HG02610 (cell line): ENCODE data around the gene PPP2R2B.

Experiments
- ATAC-seq: cut with Tn5 transposase; IDR thresholded peaks from one replicate; pipeline ENCODE4 v1.9.1; 2021; ENCODE audit warnings: mild to moderate bottlenecking, moderate library complexity; ENCODE audit not compliant: unreplicated experiment

Gene PPP2R2B

DNA sequence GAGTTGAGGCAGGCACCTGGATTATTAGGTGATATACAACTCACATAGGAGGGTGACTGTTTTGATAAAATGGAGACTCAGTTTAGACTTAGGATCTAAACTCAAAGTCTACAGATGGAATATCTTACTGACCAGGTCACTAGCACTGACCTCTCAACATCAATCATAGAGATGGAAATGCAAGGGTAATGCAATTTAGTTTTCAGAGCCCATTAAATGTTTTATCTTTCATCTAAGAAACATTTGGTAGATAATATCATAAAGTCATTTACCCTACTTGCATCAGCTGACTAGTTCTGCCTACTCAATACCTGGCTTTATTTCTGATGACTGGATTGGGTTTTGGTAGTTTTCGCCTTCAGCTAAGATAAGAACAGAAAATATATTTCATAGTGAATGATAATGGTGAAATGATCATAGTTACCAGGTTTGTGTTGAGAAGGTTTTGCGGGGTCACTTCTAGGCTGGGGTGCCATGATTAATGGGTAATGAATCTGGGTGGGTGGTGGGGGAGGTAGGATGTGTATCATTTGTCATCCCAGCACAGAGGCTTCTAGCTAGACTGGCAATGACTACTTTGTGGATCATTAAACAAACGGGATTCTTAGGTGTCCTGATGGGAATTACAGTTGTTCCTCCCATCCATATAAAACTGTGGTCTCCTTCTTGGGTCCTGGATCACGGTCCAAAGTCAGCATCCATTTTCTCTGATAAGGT, 173.4 kb downstream of the PPP2R2B start:
- ATAC-seq = no peak

DNA sequence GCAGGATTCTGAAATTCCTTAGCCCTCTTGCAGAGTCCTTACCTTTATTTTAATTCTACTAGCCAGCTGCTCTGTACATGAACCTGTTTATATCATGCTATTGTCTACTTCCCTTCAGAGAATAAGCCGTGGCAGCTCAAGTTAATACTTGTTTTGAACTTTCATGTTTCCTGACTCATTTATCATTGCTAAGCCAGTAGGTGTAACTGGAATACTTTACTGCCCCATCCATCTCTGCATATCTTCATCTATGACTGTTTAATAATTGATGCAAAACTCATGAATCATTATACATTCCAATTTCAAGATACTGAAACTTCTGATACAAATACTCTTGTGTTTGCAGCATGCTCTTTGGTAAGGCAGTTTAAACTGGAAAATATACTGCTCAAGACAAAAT, 174.7 kb downstream of the PPP2R2B start:
- no peak for ATAC-seq

DNA sequence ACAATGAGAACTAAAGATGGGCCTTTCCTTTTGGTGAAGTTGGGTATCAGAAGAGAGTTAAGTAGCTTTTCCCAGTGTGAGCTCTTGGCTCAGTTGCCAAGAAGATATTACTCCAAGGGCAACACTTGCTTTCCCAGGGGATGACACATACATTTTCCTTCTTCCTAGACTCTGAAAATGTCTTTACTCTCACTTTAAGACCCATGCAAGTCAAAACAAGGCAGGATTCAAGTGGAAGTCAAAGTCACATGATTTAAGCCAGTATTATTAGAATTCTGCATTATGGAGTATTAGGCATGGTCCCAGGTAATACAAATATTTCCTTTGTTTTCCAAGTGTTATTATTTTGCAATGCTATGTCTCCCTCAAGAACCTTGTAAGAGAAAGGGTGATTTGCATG, 175.1 kb downstream of the PPP2R2B start:
- no peak for ATAC-seq

DNA sequence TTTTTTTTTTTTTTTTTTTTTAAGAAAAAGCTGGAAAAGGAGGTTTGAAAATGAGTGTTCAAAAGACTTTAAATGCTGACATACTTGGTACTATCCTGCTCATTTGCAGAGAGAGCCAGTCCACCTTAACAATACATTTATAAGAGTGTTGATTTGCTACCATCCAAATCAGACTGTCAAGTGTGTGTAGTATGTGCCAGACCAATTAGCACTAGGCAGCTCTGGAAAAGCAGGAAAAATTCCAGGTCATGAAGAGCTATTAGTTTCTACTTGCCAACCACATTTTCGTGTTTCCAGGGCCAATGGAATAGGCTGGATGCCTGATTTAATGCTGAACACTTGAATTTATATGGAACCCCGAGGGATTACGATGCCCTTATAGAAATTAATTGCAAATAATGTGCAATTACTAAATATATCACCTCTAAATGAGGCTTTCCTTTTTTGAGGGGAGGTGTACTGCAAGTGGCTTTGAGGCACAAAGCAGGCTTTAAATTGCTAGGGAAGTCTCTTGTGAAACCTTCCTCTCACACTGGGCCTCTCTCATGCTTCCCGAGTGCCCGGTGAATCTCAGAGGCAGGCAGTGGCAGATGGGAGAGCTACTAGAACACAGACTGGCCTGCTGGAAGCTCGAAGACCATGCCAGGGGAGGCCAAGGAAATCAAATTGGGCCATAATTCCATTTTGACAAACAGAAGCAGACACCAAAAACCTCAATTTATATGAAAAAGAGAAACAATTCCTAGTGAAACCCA, 178.7 kb downstream of the PPP2R2B start:
- ATAC-seq = no peak

DNA sequence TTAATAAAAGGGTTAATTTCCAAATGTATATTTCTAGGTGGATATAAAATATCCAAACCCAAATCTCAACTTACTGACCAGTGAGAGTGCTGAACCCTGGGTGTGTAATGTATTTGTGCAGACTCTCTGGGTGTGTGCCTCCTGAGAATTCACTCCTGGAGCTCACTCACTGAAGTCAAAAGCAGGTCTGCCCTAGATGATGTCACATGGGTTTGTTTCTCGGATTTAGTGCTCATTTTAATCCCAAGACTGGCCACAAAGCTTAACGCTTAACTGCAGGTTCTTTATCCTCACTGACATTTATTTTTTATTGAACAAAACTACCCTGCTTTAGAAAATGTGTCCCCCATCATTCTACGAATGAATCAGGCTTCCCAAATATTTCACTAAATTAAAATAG, 179.4 kb downstream of the PPP2R2B start:
- ATAC-seq = no peak

DNA sequence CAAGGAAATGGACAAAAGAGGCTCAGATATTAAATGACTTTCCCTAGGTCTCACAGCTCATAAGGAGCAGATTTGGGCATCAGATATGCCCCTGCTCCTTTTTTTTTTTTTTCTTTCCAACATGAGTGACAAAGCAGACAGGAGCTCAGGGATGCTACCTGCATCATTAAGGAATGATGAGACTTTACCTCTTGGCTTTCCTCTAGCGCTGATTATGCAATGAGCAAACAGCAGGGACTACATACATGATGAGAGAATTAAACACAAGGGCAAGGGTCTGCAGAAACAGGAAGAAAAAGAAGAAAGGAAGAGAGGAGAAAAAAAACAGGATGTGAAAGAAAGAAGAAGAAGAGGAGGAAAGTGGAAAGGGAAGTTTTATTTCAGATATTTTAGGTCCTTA, 179.9 kb downstream of the PPP2R2B start:
- no peak for ATAC-seq

DNA sequence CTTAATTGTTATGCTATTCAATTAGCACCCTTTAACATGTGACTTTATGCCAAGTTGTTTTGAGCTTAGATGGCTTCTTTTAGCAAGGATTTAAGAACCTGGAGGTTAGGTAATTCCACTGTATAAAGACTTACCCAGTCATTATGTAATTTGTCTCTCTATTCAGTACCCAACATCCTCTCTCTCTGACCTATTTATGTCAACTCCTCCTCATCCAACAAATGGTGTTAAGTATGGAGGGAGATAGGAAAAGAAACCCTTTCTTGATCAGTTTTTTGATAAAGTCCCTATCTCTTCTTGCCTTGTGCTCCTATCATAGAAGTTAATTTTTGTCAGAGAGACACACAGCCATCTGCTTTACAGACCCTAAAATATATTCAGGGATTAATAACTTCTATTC, 181.3 kb downstream of the PPP2R2B start:
- no peak for ATAC-seq

DNA sequence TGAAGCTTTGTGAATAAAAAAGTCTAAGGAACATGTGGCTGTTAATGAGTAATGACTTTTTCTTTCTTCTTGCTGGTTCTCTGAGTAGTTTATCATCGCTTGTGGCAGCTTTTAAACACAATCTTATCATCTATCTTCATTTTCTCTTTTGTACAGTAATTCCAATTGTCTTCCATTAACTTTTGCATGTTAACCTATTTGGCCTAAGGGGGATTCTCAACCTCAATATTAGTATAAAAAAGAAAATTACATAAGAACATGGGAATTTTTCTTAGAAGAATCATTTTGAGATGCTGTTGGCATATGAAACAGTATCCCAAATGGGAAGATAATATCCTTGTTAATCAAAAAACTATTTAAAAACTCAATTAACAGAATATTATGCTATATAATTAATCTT, 182.9 kb downstream of the PPP2R2B start:
- no peak for ATAC-seq

DNA sequence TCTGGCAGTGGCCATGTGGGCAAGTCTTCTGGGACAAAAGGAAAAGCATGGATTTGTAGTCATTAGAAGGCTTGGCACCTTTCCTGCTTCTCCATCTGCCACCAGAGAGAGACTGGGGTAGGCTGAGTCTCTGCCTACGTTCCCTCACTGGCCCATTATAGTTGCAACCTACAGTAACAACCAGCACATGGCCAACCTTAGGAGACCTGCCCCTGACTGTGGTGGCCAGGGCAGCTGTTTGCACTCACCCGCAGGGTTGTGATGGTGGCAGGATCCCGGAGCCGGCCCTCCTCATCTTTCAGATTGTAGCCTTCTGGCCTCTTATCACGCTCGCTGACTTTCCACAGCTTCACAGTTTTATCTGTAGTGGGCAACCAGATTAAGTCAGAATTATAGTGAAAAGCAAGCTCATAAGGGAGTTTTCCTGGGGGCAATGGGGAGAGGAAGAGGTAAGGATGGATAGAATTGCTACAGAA, 187.6 kb downstream of the PPP2R2B start:
- no peak for ATAC-seq

DNA sequence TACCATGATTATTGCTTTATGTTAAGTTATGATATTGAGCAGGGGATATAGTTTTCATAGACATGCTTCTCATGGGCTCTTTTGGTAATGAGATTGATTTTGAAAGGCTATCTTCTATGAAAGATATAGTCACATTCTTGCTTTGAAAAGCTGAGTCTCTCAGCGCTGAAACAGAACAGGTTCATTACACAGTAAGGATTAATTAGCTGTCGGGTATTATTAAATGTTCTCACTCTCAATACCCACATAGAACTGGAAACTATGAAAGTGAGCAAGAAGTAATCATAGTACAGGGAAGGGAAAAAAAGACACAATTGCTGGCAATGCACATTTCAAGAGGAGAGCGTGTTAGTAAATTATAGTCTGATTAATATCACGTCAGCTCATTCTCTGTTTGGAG, 190.9 kb downstream of the PPP2R2B start:
- no peak for ATAC-seq

DNA sequence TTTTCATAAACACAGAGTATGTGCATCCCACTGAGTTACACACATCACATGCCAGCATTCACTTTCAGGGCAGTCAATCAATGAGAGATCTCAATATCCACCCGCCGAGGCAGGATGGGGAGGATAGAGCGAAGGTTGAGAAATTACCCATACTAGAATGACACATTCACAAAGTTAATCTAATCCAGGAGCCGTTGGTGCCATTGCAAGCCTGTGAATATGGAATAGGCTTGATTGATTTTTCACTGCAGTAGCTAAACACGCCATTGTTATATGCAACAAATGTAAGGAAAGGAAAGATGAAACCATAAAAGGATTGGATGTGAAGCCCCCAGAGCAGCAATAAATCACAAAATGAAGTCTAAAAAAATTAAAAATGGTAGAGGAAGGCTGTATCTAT, 194.7 kb downstream of the PPP2R2B start:
- ATAC-seq = no peak

DNA sequence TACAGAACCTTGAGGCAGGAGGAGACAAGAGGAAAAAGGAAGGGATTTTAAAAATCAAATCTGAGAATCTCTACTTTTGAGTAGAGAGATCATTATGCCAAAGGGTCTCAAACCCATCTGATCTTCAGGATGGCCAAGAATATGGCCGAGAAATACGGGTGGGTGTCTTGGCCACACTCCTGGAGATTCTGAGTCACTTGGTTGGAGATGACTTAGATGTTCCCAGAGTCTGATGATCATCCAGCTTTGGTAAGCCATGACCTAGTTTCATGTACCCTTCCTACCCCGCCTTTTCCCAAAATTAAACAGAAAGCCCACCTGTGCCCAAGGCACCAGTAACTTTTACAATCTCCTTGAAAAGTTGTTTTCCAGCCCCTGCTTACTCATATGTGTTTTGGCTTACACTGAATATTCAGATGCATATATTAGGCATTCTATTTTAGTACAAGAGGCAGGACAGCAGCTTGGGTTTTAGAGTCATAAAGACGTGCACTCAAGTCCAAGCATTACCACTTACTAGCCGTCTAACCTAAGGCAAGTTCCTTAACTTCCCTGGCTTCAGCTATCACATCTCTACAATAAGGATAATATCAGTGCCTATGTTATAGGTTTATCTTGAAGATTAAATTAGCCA, 195.5 kb downstream of the PPP2R2B start:
- ATAC-seq = no peak

DNA sequence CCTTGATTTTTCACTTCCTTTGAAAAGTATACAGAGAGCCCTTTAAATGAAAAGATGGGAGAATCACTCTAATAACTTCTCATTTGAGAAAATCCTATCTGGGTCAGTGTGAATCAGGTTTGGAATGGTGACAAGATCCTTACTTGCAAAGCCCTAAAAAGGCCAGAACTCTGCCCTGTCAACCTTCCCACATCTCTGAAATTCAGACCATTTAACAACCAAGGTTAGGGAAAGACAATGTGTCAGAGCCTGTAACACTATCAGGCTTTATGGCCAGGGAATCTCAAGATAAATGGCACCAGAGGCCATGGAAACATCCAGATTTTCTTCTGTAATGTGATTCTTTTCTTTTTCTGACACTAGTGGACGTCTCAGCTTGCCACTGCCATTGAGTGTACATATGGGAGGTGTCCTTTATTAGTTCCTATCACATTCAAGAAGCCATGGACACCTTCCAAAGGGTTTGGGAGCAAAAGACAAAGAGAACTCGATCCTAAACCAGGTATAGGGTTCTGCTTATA, 196.9 kb downstream of the PPP2R2B start:
- ATAC-seq = no peak

DNA sequence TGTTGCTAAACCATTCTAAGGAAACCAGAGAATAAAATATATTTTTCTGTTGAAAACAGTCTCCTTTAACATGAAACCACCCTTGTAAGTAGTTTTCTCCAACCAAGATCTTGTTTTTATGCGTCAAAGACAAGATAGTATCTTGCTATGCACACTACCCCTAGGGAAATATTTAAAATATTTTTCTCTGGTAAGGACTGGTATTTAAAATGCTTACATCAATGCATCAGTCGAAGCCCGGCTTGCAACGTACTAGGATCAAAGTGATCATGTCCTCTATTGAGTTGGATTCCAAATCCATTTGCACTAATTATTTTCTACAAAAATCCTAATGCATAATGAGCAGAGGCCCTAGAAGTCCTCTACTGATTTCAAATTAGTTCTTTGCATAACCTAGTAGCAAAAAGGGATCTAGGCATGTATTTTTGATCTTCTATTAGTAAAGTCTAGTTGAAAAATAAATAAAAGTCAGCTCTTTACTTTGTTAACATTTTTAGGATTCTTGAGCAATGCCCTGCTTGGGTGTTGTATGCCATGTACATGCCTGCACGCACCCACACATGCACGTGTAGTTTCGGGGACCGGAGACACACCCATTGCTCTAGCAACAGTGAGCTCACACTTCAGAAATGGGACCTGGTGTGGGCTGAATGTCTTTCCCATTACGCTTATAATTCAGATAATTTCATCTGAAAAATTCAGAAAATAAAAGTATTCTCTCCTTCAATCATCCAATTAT, 197.5 kb downstream of the PPP2R2B start:
- no peak for ATAC-seq

DNA sequence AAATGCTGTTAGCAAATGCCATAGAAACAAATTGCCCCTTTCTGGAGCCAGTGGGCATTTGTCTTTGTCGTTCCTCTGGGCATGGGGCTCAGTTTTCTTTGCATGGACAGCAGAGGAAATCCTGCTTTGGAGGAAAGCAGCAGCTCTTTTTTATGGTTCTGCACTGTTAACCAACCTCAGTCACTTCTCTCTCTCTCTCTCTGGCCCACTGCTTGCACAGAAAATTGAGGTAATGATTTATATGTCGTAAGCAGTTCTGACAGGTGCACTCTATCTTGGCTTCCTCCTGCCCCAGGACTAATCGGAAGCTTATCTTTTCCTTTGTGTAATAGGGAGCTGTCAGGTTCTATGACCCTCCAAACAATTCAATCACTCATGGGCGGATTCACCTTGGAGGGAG, 202.9 kb downstream of the PPP2R2B start:
- ATAC-seq = no peak

DNA sequence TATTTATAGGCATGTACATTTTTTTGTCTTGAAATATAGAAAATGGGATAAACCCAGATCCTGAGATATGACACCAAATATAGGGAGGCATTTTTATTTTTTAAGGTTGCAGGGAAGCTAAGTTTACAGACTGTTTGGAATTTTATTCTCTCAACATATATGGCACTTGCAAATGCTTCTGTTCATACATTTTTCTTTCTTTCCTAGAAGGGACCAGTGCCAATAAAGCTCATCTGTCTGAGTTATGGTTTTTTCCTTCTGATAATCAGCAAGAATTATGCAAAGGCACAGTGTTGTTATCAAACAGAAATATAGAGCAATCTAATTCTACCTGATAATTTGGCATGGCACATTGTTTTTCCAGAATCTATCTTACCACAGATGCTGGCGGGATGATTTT, 205.7 kb downstream of the PPP2R2B start:
- no peak for ATAC-seq

DNA sequence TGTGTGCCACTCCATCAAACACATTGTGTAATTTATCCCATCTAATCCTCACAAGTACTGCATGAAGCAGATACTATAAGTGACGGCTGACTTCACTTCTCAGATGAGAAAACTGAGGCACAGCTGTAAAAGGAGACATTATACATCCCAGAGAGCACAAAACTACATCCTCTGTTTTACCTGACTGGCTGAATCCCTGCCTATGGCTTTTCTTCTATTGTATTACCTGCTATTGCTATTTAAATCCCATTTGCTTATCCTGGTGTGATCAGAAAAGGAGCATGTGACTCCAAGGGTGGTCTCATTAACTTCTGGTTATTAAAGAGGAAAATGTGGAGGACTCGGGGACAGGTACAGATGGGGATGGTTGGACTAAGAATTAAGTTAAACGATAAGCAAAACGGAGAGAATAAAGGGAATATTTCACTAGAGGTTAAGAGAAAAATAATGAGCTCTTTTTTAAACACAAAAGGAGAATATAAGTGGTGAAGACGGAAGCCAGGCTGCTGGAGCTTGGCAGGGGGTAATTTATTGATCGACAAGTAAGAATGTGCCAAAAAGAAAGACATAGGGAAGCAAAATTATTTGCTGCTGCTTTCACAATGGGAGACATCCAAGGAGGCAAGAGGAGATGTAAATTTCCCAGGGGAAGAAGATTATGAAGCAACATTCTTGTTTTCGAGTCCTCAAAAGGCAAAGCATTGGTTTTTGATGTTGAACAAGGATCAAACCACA, 206.8 kb downstream of the PPP2R2B start:
- no peak for ATAC-seq

DNA sequence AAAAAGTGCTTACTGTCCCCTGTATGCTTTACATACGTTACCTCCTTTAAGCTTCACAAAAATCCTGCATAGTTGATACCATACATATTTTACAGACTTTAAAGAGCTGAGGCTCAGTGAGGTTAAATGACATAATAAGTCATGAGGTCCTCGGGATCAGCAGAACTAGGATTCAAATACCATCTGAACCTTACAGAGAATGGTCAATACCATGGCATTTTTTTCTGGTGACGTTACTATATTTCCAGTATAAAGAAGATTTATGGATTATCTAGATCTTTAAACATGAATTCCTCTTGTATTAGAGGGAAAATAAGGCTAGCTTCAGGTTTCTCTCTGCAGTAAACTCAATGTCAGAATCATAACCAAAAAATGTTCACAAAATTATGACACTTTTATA, 208.9 kb downstream of the PPP2R2B start:
- ATAC-seq = no peak

DNA sequence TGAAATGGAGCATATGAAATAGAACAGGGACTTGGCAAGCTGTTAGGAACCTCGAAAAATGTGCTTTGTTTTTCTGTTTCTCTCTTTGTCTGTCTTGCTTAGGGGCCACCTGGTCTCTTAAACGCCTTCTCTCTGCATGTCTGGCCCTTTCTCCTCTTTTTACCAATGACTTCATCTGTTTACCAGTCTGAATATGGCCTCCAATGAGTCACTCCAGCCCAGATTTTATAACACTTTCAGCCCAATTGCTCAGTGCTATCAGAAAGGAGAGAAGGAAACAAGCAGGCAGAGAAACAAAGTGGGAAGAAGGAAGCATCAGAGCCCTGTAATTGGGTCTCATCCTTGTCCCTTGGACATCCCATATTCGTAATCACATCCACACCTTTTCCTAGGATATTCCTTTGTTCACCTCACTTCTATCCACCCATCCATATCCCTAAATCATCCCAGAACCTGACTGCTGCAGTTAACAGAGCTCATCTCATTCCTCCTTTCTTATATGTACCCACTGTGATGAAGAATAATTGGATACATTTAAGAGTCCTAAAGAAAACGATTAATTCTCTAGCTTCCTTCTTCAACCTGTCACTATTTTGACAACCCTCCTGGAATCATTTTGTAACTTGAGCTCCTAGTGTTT, 210.8 kb downstream of the PPP2R2B start:
- no peak for ATAC-seq

DNA sequence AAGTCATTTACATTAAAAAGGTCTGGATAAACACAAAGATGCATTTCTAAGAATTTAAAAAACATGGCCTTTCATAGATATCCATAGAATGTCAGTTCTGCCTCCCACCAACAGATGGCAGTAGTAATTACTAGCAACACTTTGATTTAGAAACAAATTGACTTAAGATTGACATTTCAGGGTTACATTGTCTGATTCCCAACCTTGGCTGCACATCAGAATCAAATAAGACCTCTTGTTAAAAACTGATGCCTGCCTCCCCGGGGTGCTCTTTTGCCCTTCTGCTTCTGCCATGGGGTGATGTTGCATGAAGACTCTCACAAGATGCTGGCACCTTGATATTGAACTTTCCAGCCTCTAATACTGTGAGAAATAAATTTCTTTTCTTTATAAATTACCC, 216.3 kb downstream of the PPP2R2B start:
- no peak for ATAC-seq
